GM18507 (cell line): ENCODE data around the gene MAP3K14.

Source experiments
- DNase-seq: peaks from one replicate; pipeline ENCODE4 v3.0.0; 2011; ENCODE audit warnings: low read depth; ENCODE audit not compliant: insufficient read length; ENCODE audit errors: extremely low spot score
- FAIRE-seq: peaks from 2 replicates; lab custom pipeline; 2011; peaks lifted over from hg19 to GRCh38; lab: Jason Lieb, UNC

Gene MAP3K14

DNA sequence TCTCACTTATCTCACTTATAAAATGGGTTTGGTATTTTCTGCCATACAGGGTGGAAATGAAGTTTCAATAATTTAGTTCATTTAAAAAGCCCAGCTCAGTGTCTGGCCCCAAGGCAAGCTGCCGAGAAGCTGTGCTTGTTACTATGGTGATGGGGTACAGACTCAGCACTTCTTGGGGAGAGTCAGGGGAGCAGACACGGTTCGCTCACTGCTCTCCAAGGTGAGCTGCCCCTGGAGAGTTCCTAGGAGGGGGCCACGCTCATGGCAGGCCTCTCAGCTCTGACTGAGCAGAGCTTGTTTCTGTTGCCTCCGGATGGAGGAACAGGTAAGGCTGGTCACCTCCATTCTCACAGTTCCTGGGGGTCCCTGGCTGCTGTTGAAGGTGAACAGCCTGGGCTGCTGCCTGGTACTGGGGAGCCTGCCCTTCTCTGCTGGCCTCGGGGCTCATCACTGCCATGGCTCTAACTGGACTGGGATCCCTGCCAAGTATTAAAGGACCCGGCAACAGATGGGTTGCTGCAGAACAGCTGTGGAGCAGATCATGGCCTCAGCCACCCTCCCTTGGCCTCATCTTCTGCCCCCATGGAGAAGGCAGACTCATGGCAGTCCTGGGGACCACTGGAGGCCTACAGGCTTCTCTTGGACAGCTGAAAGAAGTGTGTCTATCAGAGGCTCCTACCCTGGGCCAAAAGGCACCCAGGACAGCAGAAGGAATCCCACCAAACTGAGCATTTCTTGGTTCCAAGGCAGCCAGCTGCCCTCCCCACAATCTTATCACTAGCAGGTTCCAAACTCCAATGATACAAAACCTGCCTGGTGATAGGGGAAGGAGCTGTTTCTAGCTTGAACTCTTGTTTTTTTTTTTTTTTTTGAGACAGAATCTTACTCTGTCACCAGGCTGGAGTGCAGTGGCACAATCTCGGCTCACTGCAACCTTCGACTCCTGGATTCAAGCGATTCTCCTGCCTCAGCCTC is 29.0 kb downstream of the MAP3K14 start:
- DNase-seq, result no peak
- no peak for FAIRE-seq

DNA sequence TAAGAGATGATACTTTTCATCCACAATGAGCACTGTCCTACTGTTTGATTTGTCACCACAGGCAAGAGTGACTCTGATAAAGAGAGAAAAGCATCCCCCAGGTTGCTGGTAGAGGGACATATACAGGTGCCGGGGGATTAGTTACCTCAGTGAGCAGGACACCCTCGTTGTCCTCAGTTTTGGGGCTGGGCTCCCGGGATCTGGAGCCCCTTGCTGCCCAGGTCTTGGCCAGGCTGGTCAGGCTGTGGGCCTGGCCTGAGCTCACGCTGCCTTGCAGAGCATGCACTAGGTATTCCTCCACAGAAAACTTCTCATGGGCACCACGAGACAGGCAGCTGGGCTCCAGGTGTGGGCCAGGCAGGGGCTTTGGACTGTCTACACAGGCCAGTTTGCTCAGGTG is 30.5 kb downstream of the MAP3K14 start:
- DNase-seq, result no peak
- no peak for FAIRE-seq

DNA sequence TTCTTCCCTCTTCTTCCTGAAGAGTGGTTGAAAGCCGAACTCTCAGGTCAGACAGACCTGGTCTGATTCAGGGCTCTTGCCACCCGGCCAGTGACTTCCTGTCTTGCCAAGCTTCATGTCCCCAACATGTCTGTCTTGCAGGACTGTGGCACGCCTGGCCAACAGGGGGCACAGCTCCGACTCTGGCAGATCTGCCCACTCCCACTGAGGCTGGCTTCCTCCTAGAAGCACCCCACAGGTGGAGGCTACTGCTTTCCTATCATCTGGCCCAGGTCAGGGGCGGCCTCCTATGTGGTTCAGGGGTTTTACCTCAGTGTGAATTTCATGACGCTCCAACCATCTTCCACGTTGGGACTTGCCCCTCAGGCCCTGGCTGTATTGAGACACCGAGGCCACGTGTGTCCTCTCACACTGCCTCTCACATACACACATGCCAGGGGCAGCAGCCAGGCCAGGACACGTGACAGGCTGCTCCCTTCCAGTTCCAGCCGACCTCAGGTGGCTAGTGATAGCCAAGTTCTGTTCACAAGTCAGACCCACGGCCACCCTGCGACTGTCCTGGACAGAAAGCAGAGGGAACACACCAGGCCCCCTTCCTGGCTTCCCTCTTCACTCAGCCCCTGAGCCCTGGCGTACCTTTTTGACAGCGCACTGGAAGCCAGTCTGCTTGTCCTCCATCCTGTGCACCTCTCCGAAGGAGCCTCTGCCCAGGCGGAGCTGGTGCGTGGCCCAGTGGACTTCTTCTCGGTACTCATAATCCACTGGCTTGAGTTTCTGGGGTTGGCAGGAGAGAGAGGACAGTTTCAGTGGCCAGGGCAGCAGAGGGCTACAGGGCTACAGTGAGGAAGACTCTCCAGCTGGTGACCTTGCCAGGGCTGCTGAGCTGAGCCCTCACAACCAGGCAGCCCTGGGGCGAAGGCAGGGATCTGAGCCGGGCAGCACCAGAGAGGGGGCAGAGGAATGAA is 32.4 kb downstream of the MAP3K14 start:
- no peak for DNase-seq

DNA sequence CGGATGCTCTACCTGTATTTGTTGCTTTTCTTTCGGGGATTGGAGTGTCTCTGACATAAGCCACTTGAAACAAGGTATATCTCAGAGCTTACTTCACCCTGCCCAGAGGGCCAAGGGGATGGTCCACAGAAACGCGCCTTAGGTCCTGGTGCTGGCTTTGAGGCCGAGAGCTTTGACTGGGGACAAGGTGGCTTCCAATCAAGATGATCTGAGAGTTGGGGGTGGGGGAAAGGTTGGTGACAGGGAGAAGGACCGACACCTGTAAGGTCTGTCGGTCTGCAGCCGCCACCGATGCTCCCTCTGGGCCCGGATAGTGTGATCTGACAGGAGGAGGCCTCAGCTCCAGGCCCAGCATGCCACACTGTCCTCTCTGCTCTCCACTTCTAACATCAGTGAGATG is 33.1 kb downstream of the MAP3K14 start:
- DNase-seq (no peak), FAIRE-seq (no peak)

More for the DNA sequence above, 32.4 kb downstream of the MAP3K14 start:
- peak; percentile 64 for FAIRE-seq

- no peak for FAIRE-seq
Measured at GRCh38 chr17:45282683-45283644, 33.9 kb downstream of the MAP3K14 start.

DNA sequence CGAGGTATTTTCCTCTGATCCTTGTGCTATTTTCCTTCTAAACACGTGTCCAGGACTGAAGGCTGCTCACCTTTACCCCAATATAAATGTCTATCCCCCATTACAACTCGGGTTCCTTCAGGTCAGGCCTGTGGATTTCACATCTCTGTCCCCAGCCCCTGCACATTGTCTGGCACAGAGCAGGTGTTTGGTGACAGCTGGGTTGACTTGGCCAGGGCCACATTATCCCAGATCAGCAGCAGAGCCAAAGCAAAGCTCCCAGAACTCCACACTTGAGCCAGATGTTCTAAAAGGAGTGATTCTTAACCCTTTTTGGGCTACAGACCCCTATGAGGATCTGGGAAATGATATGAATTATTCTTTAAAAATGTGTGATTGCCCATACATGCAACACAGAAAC is 36.9 kb downstream of the MAP3K14 start:
- no peak for FAIRE-seq
- no peak for DNase-seq

More at GRCh38 chr17:45282683-45283644, 33.9 kb downstream of the MAP3K14 start:
- DNase-seq, result no peak

GRCh38 chr17:45277992-45278391 is 38.8 kb downstream of the MAP3K14 start:
- DNase-seq (no peak), FAIRE-seq (no peak)

DNA sequence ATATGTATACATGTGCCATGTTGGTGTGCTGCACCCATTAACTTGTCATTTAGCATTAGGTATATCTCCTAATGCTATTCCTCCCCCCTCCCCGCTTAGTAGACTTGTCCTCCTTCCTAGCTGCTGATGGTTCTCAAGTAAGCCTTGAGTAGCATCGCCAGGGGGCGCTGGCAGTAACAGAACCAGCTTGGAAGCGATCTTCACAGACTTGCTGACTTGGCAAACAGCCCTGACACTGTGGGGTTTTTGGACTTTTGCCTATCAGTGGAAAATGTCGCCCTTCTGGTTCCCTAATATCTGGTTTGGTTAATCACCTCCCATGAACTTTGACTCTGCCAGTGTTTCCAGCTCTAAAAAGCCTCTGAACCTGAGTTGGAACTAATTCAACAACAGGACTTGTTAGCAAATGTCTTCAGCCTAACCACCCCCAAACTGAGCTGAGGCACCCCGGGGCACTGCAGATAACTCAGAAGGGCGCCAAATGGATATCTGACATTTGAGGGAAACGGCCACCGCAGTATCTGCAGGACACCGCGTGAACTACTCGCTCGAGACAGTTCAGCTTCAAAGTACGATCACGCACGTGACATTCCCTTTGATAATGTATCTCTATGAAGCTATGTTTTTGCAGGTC is 39.5 kb downstream of the MAP3K14 start:
- DNase-seq, result peak; percentile 75
- peak; percentile 95 for FAIRE-seq

DNA sequence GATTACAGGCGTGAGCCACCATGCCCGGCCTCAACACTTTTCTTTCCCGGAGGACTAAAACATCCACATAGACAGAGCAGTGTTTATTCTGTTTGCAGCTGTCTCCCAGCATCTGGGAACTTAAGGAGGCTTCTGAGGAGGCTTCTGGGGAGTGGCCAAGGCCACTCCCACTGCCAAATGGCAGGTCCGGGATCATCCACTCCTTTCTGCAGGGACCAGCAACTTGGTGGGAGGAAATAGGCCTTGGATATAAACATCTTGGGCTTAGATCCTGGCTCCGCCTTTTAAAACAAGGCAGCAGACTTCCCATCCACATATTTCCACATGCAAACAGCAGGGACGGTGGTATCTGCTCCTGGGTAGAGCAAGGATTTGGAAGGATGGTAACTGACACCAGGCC is 40.8 kb downstream of the MAP3K14 start:
- no peak for FAIRE-seq
- DNase-seq, result no peak

DNA sequence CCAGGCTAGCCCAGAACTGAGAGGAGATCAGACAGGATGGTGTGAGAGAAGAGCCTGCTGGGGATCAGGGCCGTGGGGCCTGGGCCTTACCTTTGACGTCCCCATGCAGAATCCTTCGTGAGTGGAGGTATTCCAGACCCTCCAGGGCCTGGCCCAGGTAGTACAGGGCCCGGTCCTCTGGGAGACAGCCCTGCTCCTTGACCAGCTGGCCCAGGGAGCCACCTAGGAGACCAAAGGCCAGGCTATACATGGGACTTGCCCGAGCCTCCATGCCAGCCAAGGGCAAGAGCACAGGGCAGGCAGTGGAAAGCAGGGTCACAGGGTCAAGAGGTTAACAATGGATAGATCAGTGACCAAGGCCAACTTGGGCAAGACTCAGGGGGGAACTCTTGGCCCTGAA is 42.8 kb downstream of the MAP3K14 start:
- FAIRE-seq, result no peak
- DNase-seq, result no peak

GRCh38 chr17:45273551-45273957 is 43.3 kb downstream of the MAP3K14 start:
- no peak for FAIRE-seq
- no peak for DNase-seq

DNA sequence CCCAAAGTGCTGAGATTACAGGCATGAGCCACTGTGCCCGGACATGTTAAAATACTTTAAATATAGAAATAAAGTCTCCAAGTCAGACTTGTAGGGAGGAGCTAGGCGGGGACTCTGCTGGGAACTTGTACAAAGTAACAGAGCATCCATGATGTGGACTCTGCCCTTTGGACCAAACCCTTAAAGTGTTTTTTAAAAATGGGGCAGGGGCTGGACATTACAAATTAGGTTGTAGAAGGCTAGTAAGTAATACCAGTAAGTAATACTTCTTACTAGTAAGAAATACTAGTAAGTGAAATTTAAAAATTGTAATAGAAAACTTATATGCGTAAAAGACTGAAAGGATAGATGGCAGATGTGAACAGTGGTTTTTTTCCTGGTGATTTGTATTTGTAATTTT is 45.2 kb downstream of the MAP3K14 start:
- DNase-seq (no peak), FAIRE-seq (no peak)

GRCh38 chr17:45270828-45271418 is 45.9 kb downstream of the MAP3K14 start:
- FAIRE-seq (no peak), DNase-seq (no peak)

- no peak for FAIRE-seq
Measured at GRCh38 chr17:45269912-45270311, 46.9 kb downstream of the MAP3K14 start.

DNA sequence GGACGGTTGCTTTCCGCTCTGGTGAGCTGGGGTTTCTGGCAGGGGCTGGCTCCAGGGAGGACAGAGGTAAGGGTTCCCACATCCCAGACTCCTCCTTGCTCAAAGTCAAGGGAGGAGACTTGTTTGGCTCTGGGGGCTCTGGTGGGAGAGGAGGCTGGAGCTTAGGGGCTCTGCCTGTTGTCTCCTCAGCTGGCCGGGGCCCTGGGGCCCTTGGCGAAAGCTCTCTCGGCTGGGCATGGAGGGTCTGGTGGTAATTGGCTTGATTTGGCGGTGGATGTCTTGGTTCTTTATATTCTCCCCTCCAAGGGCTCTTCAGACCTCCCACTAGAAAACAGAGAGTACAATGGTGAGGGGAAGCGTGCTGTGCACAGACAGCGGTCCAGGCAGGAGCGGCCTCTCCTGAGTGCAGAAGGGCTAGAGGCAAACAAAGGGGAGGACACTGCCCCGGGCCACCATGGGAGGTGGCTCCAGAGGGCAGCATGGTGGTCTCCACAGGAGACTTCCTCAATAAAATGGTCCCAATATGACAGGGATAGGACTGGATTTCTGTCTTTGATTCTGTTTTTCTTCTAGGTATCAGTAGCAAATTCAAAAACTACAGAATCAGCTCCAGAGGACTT is 49.3 kb downstream of the MAP3K14 start:
- DNase-seq (no peak), FAIRE-seq (no peak)

More at GRCh38 chr17:45269912-45270311, 46.9 kb downstream of the MAP3K14 start:
- no peak for DNase-seq

DNA sequence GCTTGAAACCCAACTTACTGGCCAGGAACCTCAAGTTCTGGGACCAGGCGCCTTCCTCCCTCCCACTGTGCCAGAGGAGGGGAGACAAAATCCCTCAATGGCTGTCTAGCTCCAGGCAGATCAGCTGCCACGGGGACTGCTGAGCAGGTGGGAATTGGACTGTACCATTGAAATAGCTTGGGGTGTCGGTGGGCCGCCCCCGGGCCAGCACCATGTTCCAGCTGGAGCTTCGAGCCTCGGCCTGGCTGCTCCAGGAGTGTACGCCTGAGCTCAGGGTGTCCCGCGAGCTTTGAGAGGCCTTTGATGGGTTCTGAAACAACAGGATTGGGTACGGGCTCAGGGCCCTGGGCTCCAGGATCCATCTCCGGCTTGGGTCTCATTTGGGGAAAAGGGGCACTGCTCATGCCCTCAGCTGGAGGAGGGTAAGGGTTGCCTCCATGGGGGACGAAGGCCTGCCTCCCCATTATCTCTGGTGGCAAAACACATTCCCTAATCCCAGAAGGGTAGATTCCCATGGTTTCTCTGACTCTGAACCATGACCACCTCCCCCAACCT is 50.4 kb downstream of the MAP3K14 start:
- FAIRE-seq (no peak), DNase-seq (no peak)

DNA sequence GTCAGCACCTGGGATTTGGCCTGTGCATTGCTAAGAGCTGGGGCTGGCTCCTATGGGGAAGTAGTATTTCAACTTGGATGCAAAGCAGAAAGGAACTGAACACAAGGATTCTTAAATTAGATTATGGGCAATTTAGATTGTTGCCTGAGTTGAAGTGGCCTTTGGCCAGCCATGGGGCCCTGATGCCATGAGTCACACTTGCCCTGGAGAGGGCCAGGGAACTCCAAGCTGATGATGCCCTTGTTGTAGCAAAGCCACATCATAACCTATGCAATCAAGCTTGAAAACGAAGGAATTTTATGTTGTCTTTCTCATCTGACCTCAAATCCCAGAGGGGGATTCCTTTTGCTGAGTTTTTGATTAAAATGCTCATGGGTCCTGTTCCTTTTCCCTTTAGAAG is 51.0 kb downstream of the MAP3K14 start:
- FAIRE-seq, result no peak
- no peak for DNase-seq
